GM12873 (cell line): ENCODE measurements around the gene PPTC7.

Experiments
- TF ChIP-seq, protein P1 (sequence below): IDR thresholded peaks from 2 replicates; pipeline ENCODE4 v1.5.1; 2012; ENCODE audit warnings: low read depth, mild to moderate bottlenecking, moderate library complexity, low read length, control low read depth; ENCODE audit not compliant: insufficient read depth; ENCODE audit errors: missing control alignments

Gene PPTC7

DNA sequence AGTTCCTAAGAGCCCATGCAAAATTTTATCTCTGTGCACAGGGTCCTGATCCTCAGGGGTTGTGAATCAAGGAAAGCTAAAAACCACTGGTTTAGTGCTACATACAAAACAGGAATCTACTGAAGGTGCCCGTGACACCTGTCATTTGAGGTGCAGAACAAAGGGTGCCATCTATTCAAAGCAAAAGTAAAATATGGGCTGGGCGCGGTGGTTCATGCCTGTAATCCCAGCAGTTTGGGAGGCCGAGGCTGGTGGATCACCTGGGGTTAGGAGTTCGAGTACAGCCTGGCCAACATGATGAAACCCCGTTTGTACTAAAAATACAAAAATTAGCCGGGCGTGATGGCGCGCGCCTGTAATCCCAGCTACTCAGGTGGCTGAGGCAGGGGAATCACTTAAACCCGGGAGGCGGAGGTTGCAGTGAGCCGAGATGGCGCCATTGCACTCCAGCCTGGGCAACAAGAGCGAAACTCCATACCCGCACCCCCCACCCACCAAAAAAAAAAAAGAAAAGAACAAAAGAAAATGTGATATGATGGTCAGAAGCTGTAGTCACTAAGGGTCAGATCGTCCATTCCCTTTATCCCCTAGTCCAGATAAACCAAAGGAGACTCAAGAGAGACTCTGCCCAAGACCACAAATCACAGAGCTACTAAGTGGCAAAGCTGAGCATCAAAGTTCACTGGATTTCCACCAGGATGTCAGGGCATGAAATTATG is 3.4 kb downstream of the PPTC7 start:
- TF ChIP-seq, protein P1, sequence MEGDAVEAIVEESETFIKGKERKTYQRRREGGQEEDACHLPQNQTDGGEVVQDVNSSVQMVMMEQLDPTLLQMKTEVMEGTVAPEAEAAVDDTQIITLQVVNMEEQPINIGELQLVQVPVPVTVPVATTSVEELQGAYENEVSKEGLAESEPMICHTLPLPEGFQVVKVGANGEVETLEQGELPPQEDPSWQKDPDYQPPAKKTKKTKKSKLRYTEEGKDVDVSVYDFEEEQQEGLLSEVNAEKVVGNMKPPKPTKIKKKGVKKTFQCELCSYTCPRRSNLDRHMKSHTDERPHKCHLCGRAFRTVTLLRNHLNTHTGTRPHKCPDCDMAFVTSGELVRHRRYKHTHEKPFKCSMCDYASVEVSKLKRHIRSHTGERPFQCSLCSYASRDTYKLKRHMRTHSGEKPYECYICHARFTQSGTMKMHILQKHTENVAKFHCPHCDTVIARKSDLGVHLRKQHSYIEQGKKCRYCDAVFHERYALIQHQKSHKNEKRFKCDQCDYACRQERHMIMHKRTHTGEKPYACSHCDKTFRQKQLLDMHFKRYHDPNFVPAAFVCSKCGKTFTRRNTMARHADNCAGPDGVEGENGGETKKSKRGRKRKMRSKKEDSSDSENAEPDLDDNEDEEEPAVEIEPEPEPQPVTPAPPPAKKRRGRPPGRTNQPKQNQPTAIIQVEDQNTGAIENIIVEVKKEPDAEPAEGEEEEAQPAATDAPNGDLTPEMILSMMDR, result no peak

DNA sequence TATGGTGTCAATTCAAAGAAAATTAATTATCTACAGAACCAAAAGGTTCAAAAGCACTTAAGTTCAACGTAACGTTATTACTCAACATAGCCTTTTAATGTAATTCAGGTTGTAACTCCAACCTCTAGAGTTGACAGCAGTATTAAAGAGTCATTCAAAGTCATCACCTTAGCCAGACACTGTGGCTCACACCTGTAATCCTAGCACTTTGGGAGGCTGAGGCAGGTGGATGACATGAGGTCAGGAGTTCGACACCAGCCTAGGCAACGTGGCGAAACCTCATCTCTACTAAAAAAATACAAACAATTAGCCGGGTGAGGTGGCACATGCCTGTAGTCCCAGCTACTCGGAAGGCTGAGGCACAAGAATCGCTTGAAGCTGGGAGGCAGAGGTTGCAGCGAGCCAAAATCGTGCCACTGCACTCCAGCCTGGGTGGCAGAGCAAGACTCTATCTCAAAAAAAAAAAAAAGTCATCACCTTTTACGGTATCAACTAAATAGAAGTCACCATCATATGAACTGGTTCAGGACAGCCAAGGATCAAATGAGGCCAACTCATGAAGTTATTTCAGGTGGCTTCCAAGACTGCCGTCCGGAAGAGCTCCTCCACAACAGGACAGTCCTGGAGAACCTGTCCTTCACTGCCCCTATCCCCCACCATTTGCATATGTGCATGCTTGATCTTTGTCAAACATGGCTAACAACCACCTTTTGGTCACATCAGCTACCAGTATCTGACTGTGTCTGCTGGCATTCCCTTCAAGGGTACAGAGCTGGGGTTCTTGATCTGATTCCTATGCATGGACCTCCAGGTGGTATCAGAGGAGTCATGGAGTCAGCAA is 4.2 kb downstream of the PPTC7 start:
- TF ChIP-seq, protein P1, result no peak

DNA sequence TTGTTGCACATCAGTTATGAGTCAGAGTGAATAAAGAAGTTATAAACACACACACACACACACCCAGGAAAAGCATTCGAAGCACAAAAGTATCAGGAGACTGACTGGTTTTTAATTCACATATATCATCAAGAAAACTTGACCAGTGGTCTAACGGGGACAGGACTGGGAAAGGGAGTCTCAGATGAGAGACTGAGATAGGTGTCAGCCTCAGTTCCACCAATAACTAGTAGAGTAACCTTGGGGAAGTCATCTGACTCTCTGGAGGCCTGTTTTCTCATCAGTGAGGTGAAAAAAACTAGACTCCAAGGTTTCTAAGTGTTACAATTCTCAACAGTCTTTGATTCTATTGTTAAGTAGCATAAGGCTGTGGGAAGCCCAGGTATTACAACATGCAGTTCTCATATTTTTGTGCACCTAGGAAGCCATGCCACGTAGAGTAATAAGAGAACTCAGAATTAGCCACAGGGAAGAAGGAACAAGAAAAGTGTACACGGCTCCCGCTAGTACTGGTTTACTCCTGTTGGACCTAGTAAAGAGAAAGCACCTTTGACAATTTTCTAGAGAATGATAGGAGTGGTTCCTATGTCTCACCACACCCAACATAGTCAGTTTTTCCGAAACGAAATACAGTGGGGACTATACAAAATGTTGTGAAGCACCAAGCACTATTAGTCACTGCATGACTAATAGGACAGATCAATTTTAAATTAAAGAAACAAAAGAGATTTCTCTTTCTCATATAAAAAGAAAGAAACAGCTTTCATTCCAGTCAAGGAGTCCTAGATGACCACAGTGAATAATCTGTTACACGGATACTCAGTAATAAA is 5.0 kb downstream of the PPTC7 start:
- TF ChIP-seq, protein P1, result no peak

DNA sequence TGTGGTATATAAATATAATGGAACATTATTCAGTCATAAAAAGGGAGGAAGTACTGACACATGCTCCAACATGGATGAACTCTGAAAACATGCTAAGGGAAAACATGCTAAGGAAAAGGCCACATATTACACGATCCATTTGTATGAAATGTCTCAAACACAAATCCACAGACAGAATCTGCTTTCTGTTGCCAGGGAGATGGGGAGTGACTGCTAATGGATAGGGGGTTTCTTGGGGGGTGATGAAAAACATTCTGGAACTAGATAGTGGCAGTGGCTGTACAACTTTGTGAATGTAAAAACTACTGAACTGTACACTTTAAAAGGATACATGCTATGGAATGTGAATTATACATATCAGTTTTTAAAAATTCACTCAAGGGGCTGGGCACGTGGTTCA is 6.6 kb downstream of the PPTC7 start:
- TF ChIP-seq, protein P1, result no peak

DNA sequence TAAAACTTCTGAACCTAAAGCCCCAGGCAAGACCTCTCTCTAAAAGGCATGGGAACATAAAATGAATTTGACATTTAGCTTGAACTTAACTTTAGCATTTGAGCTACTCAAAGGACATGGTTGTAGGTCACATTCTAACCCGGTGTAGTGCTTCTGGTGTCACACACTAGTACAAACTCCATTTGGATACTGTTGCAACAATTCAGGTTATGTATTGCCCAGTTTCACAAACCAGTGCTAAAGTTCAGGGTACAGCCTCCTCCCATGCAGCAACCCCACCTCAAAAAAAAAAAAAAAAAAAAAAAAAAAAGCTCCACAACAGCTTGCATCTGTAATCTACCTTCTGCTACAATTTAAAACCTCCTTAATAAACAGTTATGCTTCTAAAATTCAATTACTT is 7.8 kb downstream of the PPTC7 start:
- TF ChIP-seq, protein P1, result no peak

DNA sequence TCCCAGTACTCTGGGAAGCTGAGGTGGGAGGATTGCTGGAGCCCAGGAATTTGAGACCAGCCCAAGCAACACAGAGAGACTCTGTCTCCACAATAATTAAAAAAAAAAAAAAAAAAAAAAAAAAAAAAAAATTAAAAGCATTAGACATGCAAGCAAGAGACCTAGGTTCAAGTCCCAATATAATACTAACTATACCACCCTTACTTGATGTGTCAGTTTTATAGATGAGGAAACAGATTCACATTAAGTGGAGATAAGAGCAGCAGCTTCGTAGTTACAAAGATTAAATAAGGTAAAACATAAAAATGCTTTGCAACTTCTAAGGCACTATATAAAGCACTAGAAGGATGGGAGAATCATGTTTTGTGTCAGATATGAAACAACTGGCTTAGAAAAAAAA is 9.1 kb downstream of the PPTC7 start:
- TF ChIP-seq, protein P1, result no peak

DNA sequence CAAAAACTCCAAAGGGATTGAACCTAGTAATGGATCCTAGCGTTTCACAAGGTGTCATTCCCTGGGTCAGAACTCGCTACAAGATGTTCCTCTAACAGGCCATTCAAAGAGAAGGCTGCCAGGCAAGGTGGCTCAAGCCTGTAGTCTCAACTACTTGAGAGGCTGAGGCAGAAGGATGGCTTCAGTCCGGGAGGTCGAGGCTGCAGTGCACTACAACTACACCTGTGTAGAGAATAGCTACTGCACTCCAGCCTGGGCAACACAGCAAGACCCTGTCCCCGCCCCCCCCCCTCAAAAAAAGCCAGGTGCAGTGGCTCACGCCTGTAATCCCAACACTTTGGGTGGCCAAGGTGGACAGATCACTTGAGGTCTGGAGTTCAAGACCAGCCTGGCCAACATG is 14.4 kb downstream of the PPTC7 start:
- TF ChIP-seq, protein P1, result no peak
